ENCODE data around the gene PHTF1.

DNA sequence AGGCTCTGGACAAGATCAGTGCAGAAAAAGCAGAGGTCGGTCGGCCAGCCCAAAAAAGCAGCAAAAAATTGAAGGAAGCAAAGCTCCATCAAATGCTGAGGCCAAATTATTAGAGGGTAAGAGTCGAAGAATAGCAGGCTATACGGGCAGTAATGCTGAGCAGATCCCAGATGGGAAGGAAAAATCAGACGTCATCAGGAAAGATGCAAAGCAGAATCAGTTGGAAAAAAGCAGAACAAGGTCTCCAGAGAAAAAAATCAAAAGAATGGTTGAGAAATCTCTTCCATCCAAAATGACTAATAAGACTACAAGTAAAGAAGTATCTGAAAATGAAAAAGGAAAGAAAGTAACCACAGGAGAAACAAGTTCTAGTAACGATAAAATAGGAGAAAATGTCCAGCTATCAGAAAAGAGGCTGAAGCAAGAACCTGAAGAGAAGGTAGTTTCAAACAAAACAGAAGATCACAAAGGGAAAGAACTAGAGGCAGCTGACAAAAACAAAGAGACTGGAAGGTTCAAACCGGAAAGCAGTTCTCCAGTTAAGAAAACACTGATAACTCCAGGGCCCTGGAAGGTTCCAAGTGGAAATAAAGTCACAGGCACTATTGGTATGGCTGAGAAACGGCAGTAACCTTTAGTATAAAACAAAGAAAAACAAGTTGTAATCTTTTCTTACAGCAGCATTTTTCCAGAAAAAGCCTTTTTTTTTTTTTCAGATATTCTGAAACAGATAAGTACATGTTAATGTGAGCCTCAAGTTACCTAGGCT, 75.7 kb downstream of the PHTF1 start:
- TF ChIP-seq, protein P1, sequence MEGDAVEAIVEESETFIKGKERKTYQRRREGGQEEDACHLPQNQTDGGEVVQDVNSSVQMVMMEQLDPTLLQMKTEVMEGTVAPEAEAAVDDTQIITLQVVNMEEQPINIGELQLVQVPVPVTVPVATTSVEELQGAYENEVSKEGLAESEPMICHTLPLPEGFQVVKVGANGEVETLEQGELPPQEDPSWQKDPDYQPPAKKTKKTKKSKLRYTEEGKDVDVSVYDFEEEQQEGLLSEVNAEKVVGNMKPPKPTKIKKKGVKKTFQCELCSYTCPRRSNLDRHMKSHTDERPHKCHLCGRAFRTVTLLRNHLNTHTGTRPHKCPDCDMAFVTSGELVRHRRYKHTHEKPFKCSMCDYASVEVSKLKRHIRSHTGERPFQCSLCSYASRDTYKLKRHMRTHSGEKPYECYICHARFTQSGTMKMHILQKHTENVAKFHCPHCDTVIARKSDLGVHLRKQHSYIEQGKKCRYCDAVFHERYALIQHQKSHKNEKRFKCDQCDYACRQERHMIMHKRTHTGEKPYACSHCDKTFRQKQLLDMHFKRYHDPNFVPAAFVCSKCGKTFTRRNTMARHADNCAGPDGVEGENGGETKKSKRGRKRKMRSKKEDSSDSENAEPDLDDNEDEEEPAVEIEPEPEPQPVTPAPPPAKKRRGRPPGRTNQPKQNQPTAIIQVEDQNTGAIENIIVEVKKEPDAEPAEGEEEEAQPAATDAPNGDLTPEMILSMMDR (IDR thresholded peaks at IDR 0.05): no peak
- no peak for TF ChIP-seq POLR2A (IDR thresholded peaks at IDR 0.05)
